GF-D8 (cell line): ENCODE measurements around the gene NDUFAF3.
"Not testable (repeated sequence)": the region's sequence is repeated elsewhere in the genome, so short reads cannot be mapped to it uniquely, and the experiment has no call there.

Experiments used
- DNase-seq: peaks from one replicate; lab custom pipeline; 2025; lab: John Stamatoyannopoulos, UW

NDUFAF3 gene

DNA sequence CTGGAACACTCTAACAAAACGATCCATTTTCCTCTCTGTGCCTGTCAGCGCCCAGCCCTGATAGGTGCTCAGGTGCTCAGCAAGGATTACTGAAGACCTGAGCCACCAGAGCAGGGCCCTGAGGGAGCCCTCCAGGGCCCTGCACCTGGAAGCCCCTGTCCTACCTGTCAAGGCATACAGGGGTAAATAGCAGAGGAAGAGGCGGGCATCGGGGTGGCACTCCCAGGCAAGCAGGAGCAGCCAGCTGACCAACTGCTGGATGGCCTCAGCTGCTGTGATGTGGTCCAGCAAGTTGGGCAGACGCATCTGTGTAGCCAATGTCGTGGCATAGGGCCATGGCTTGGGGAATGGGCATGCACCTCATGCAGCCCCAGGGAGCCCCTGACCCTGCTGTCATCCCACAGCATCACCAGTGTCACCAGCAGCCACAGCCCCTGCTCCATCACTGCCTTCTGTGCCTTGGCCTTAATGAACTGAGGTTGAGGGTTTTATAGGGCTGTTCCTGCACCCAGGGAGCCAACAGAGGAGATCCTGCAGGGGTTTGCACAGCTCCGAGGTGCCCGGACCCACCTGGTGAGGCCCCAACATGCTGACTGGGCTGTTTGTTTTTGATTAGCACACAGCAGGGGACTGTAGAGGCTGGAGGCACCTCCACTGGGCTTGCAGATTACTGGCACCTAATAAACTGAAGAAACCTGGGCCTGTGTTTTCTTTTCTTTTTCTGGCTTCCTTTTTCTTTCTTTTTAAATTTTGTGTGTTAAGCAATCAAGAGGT is 22.6 kb upstream of the NDUFAF3 start:
- DNase-seq = no peak

GRCh38 chr3:49001155-49001554 is 20.8 kb upstream of the NDUFAF3 start:
- no peak for DNase-seq

GRCh38 chr3:49004352-49005302 is 17.3 kb upstream of the NDUFAF3 start:
- DNase-seq = no peak

GRCh38 chr3:49005303-49005680 is 16.6 kb upstream of the NDUFAF3 start:
- DNase-seq = no peak

- DNase-seq = no peak
Observed at GRCh38 chr3:49005998-49006397, 15.9 kb upstream of the NDUFAF3 start.

DNA sequence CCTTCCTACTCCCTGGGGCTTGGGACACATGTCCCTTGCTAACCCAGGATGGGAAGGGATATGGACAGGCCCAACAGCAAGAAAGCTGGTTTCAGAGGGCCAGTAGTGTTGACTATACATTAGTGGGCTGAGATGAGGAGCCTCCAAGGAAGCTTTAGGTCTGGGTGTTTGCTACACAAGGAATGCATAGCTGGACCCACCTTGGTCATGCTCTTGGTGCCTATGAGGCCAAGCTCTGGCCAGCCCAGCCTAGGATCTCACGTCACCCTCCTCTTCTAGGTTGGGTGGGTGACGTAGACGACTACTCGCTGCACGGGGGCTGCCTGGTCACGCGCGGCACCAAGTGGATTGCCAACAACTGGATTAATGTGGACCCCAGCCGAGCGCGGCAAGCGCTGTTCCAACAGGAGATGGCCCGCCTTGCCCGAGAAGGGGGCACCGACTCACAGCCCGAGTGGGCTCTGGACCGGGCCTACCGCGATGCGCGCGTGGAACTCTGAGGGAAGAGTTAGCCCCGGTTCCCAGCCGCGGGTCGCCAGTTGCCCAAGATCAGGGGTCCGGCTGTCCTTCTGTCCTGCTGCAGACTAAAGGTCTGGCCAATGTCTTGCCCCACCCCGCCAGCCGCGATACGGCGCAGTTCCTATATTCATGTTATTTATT is 15.4 kb upstream of the NDUFAF3 start:
- DNase-seq = no peak

- DNase-seq = peak; percentile 91
Observed at GRCh38 chr3:49007068-49007770, 14.7 kb upstream of the NDUFAF3 start, which contains the start of gene WDR6. WDR6 (plus strand) TSS chr3:49007391; CDS start chr3:49007432, 41 bp downstream.

GRCh38 chr3:49007771-49008528 is 14.0 kb upstream of the NDUFAF3 start:
- peak; percentile 19 for DNase-seq

DNA sequence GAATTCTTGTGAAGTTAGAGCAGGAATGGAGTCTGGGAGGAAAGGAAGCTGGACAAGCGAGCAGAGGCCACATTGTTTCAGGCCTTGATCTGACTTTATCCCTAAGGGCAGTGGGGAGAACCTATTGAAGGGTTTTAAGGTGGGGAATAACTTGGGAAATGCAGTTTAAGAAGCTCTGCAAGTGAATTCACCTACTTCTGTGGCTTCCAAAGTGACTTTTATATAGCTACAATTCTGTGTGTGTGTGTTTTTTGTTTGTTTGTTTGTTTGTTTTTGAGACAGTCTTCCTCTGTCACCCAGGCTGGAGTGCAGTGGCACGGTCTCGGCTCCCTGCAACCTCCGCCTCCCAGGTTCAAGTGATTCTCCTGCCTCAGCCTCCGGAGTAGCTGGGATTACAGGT is 13.3 kb upstream of the NDUFAF3 start:
- not testable (repeated sequence) for DNase-seq

GRCh38 chr3:49009396-49009795 is 12.5 kb upstream of the NDUFAF3 start:
- DNase-seq = no peak

DNA sequence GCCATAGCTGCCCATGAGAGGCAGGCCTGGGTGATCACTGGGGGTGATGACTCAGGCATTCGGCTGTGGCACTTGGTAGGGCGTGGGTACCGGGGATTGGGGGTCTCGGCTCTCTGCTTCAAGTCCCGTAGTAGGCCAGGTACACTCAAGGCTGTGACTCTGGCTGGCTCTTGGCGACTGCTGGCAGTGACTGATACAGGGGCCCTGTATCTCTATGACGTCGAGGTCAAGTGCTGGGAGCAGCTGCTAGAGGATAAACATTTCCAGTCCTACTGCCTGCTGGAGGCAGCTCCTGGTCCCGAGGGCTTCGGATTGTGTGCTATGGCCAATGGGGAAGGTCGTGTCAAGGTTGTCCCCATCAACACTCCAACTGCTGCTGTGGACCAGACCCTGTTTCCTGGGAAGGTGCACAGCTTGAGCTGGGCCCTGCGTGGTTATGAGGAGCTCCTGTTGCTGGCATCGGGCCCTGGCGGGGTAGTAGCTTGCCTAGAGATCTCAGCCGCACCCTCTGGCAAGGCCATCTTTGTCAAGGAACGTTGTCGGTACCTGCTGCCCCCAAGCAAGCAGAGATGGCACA is 9.4 kb upstream of the NDUFAF3 start:
- DNase-seq = no peak

DNA sequence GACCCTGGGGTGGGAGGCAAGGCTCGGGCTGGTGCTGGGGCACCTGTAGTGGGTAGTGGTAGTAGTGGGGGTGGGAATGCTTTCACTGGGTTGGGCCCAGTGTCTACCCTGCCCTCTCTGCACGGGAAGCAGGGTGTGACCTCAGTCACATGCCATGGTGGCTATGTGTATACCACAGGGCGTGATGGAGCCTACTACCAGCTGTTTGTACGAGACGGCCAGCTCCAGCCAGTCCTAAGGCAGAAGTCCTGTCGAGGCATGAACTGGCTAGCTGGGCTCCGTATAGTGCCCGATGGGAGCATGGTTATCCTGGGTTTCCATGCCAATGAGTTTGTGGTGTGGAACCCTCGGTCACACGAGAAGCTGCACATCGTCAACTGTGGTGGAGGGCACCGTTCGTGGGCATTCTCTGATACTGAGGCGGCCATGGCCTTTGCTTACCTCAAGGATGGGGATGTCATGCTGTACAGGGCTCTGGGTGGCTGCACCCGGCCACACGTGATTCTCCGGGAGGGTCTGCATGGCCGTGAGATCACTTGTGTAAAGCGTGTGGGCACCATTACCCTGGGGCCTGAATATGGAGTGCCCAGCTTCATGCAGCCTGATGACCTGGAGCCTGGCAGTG is 8.7 kb upstream of the NDUFAF3 start:
- no peak for DNase-seq

DNA sequence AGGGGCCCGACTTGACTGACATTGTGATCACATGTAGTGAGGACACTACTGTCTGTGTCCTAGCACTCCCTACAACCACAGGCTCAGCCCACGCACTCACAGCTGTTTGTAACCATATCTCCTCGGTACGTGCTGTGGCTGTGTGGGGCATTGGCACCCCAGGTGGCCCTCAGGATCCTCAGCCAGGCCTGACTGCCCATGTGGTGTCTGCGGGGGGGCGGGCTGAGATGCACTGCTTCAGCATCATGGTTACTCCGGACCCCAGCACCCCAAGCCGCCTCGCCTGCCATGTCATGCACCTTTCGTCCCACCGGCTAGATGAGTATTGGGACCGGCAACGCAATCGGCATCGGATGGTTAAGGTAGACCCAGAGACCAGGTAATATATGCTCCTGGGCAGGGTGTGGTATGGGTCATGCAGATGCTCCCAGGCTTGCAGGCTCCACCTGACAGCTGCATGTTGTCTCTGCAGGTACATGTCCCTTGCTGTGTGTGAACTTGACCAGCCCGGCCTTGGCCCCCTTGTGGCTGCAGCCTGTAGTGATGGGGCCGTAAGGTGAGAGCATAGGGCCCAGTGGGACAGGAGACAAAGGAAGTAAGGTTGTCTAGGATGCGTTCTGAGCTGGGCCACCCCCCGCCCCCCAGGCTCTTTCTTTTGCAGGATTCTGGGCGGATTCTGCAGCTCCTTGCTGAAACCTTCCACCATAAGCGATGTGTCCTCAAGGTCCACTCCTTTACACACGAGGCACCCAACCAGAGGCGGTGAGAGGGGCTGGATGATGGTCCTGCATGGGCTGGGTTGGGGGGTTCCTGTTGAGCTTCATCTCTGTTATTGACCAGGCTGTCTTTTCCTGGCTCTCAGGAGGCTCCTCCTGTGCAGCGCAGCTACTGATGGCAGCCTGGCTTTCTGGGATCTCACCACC is 7.9 kb upstream of the NDUFAF3 start:
- no peak for DNase-seq

GRCh38 chr3:49015072-49015471 is 6.8 kb upstream of the NDUFAF3 start:
- no peak for DNase-seq

GRCh38 chr3:49015765-49016164 is 6.2 kb upstream of the NDUFAF3 start:
- no peak for DNase-seq

DNA sequence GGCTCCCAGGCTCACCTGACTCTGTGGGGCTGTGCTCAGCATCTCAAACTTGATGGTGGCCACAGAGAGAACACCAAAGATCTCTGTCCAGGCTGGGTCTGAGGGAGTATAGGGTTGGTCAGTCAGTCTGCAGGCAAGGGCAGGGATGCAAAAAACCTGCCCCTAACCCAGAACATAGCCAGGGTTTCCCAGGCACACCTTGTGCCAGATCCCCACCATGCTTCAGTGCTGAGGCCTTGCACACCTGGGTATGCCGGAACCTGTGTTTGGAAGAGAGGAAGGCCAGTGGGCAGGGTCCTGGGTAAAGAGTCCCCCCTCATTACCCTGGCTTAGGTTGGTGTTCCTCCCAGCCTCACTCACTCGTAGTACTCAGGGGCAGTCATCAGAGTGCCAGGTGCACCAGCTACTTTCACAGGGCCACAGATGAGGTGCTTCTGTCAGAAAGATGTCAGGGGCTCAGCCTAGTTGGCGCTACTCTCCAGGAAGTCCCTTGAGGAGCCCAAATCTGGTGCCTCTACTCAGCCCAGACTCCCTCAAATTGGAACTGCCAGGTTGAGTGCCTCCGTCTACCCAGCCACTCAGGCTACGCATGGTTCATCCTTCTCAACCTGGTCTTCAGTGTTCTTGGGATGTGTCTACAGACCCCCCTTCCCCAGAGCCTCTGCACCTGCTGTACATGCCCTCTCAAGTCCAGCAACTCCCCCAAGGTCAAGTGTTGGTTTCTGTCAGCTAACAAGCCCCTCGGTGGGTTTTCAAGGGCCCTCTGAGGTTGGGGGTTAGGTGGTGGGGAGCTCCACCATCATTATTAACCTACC is 5.3 kb upstream of the NDUFAF3 start:
- DNase-seq = no peak

DNA sequence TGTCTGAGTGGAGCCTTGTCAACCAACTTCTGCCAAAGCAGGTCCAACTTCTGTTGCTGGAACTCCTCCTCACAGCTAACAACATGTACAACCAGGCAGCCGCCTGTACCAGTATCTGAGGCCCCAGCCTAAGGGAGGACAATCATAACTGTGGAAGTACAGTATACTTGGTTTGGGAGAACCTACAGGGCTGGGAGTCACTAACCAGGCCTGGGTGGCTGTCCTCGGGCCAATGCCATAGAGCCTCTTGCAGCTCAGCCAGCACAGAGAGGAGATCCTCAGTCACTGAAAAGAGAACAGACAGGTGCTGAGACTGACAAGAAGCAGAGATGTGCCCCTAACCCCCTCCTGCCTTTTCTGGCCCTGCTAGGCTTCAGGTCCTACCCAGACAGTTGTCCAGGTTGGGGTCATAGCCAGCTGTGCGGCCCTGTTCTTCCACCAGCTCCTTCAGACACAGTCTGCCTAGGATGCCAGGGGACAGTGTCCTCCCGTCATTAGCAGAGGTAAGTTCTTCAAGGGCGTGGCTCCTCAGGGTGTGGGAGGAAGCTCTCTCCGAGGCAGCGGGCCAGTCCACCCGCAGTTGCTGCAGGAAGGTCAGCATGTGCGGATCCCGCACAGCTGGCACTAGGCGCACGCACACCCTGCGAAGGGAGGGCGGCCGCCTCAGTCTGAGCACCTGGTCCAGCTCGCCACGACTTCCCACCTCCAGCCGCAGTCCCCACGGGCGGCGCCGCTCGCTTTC is 4.5 kb upstream of the NDUFAF3 start:
- no peak for DNase-seq
